Activated CD4-positive, alpha-beta T cell treated with anti-CD3 and anti-CD28 coated beads, Interleukin-2, amount 50 U/mL, for 1 hour (primary cell): ENCODE data around the gene BABAM2.

Experiments used
- DNase-seq: peaks from one replicate; pipeline ENCODE4 v3.0.0-alpha.2; 2020

Gene BABAM2

GRCh38 chr2:28035816-28036215 is 145.3 kb downstream of the BABAM2 start:
- no peak for DNase-seq

- no peak for DNase-seq
Measured at GRCh38 chr2:28036307-28036706, 145.8 kb downstream of the BABAM2 start.

- DNase-seq: no peak
Measured at GRCh38 chr2:28038722-28039121, 148.2 kb downstream of the BABAM2 start.

GRCh38 chr2:28045676-28046351 is 155.3 kb downstream of the BABAM2 start:
- DNase-seq: no peak

- no peak for DNase-seq
Measured at GRCh38 chr2:28046921-28047320, 156.4 kb downstream of the BABAM2 start.

- DNase-seq: no peak
Measured at GRCh38 chr2:28047681-28048080, 157.2 kb downstream of the BABAM2 start.

GRCh38 chr2:28048341-28048740 is 157.8 kb downstream of the BABAM2 start:
- no peak for DNase-seq

GRCh38 chr2:28049416-28049815 is 158.9 kb downstream of the BABAM2 start:
- DNase-seq: no peak

GRCh38 chr2:28049899-28050298 is 159.4 kb downstream of the BABAM2 start:
- DNase-seq: no peak

GRCh38 chr2:28052691-28053090 is 162.2 kb downstream of the BABAM2 start:
- no peak for DNase-seq

GRCh38 chr2:28053597-28053996 is 163.1 kb downstream of the BABAM2 start:
- no peak for DNase-seq

GRCh38 chr2:28054916-28055315 is 164.4 kb downstream of the BABAM2 start:
- DNase-seq: no peak

GRCh38 chr2:28055325-28055970 is 164.9 kb downstream of the BABAM2 start:
- no peak for DNase-seq

- DNase-seq: no peak
Measured at GRCh38 chr2:28058791-28059190, 168.3 kb downstream of the BABAM2 start.

GRCh38 chr2:28062867-28063266 is 172.3 kb downstream of the BABAM2 start:
- no peak for DNase-seq

GRCh38 chr2:28063492-28063962 is 173.0 kb downstream of the BABAM2 start:
- no peak for DNase-seq

- no peak for DNase-seq
Measured at GRCh38 chr2:28067602-28068001, 177.1 kb downstream of the BABAM2 start.

- DNase-seq: no peak
Measured at GRCh38 chr2:28068088-28068487, 177.6 kb downstream of the BABAM2 start.

- no peak for DNase-seq
Measured at GRCh38 chr2:28068527-28068926, 178.0 kb downstream of the BABAM2 start.

- DNase-seq: no peak
Measured at GRCh38 chr2:28071221-28071620, 180.7 kb downstream of the BABAM2 start.

- DNase-seq: no peak
Measured at GRCh38 chr2:28074137-28074536, 183.6 kb downstream of the BABAM2 start.

GRCh38 chr2:28080911-28081310 is 190.4 kb downstream of the BABAM2 start:
- DNase-seq: no peak

GRCh38 chr2:28082131-28082530 is 191.6 kb downstream of the BABAM2 start:
- DNase-seq: no peak

- no peak for DNase-seq
Measured at GRCh38 chr2:28083476-28083875, 192.9 kb downstream of the BABAM2 start.

- no peak for DNase-seq
Measured at GRCh38 chr2:28084564-28084963, 194.0 kb downstream of the BABAM2 start.
